OCI-LY7 (cell line): ENCODE results near the gene PLA2R1. TPM values are rescaled to one million over a fixed set of nuclear protein-coding genes. Genes with fewer than 3 reads are reported as not detected.

Source experiments
- BruUV-seq: library from RNA; stranded (reverse); fragments of 400-500 nt; replicated peaks from 2 replicates; lab custom pipeline; 2021; lab: Mats Ljungman, UMichigan
- CTCF ChIA-PET: fragments of 300-600 bp; sonication (Branson Sonifier 250); formaldehyde crosslinking; loops from one replicate; lab custom pipeline; 2022; ENCODE audit warnings: antibody characterized with exemption; ENCODE audit not compliant: unreplicated experiment; lab: Charles Lee
- POLR2A ChIA-PET: fragments of 300-600 bp; sonication (Branson Sonifier 250); formaldehyde crosslinking; loops from one replicate; lab custom pipeline; 2022; ENCODE audit warnings: antibody characterized with exemption; lab: Charles Lee
- DNase-seq: peaks from one replicate; pipeline ENCODE4 v3.0.0-alpha.2; 2015; ENCODE audit warnings: low spot score
- H2AFZ ChIP-seq: fragments of 200-600 bp; sonication (generic), shearing (Covaris generic); 2 replicates; pipeline ENCODE4 v1.6.1; 2014; ENCODE audit warnings: mild to moderate bottlenecking, antibody characterized with exemption, low read length, moderate library complexity
- H3K27ac ChIP-seq: fragments of 200-600 bp; sonication (generic); 2 replicates; pipeline ENCODE4 v1.5.1; 2014; ENCODE audit warnings: mixed run types, low read depth, mild to moderate bottlenecking, moderate library complexity, low read length, inconsistent platforms; ENCODE audit not compliant: poor library complexity, severe bottlenecking
- H3K36me3 ChIP-seq: fragments of 200-600 bp; sonication (generic); 2 replicates; pipeline ENCODE4 v1.6.1; 2014; ENCODE audit warnings: mild to moderate bottlenecking, antibody characterized with exemption, low read length, moderate library complexity, mixed read lengths; ENCODE audit not compliant: insufficient read depth
- H3K4me1 ChIP-seq: fragments of 200-600 bp; sonication (generic); 2 replicates; pipeline ENCODE4 v1.5.1; 2014; ENCODE audit warnings: mild to moderate bottlenecking, low read length; ENCODE audit not compliant: insufficient read depth, poor library complexity, severe bottlenecking
- H3K4me2 ChIP-seq: fragments of 200-600 bp; sonication (generic); 2 replicates; pipeline ENCODE4 v1.6.1; 2014; ENCODE audit warnings: mild to moderate bottlenecking, low read length
- H3K4me3 ChIP-seq: fragments of 200-600 bp; sonication (generic); 2 replicates; pipeline ENCODE4 v1.5.1; 2014; ENCODE audit warnings: mild to moderate bottlenecking, low read depth, low read length; ENCODE audit not compliant: poor library complexity, severe bottlenecking
- H3K79me2 ChIP-seq: fragments of 200-600 bp; sonication (generic); 2 replicates; pipeline ENCODE4 v1.6.1; 2016; ENCODE audit warnings: low read depth, mild to moderate bottlenecking, low read length, moderate library complexity, mixed read lengths; ENCODE audit not compliant: insufficient read depth
- H3K9me2 ChIP-seq: fragments of 200-600 bp; sonication (generic); 2 replicates; pipeline ENCODE4 v1.6.1; 2016; ENCODE audit warnings: mild to moderate bottlenecking, low read length, mixed read lengths; ENCODE audit not compliant: insufficient read depth
- H3K9me3 ChIP-seq: fragments of 200-600 bp; sonication (generic); 2 replicates; pipeline ENCODE4 v1.6.1; 2014; ENCODE audit warnings: mild to moderate bottlenecking, mixed run types, low read length, mixed read lengths
- H4K20me1 ChIP-seq: fragments of 200-600 bp; sonication (generic); 2 replicates; pipeline ENCODE4 v1.6.1; 2014; ENCODE audit warnings: mild to moderate bottlenecking, antibody characterized with exemption, low read length, moderate library complexity, mixed read lengths; ENCODE audit not compliant: insufficient read depth
- CTCF ChIP-seq: fragments of 200-600 bp; sonication (generic); conservative IDR thresholded peaks from 2 replicates; pipeline ENCODE4 v1.5.1; 2014; ENCODE audit warnings: mild to moderate bottlenecking, antibody characterized with exemption, low read length, moderate library complexity, mixed read lengths
- EZH2phosphoT487 ChIP-seq: fragments of 200-600 bp; sonication (generic); IDR thresholded peaks from 2 replicates; pipeline ENCODE4 v1.6.1; 2018; ENCODE audit warnings: low read depth, borderline replicate concordance, mild to moderate bottlenecking, mixed run types, antibody characterized with exemption, low read length, moderate library complexity, mixed read lengths
- intact Hi-C: fragments of 100-400 bp; cut with micrococcal nuclease; formaldehyde crosslinking; loops from one replicate; pipeline ENCODE4 v1.10.0; 2022; ENCODE audit not compliant: unreplicated experiment
- total RNA-seq, 2 experiments: library from RNA; depleted of rRNA in 1 of 2; stranded (reverse); fragments of >200 nt in 1 of 2; shearing (Covaris generic) in 1 of 2; gene quantifications; 2 replicates each; pipeline ENCODE4 v1.2.3, GENCODE V29; 2014 to 2022

PLA2R1 gene
- total RNA-seq, 2 experiments from 2014 or later = not detected

- intact Hi-C loops = no loop called here
- Histone ChIP-seq H3K4me3 (no peak overlapping the region), H3K9me3 (no peaks in the 10 kb centered on the region), H3K4me1 (no peaks in the 10 kb centered on the region), H4K20me1 (no peaks in the 10 kb centered on the region), H3K27ac (no peak overlapping the region), H3K4me2 (no peak overlapping the region; the same call in 1 of the 2 replicates), H3K36me3 (no peaks in the 10 kb centered on the region), H3K9me2 (no peaks in the 10 kb centered on the region), H2AFZ (no peak overlapping the region), H3K79me2 (no peaks in the 10 kb centered on the region)
- TF ChIP-seq CTCF (no peak), EZH2phosphoT487 (no peak)
- ChIA-PET CTCF (no interaction called here), POLR2A (interaction anchor here (0.7 kb wide), 1 partner anchor 914 kb away, joined by 3 read pairs; no protein-coding TSS in a partner anchor)
- no peak for DNase-seq
- BruUV-seq = no TSS peak
These were observed 159.7 kb downstream of the PLA2R1 start for GRCh38 chr2:159902722-159903121.

GRCh38 chr2:159900343-159900742 lies 162.1 kb downstream of the PLA2R1 start:
- CTCF ChIA-PET = no interaction called here
- Histone ChIP-seq H3K9me3 (no peaks in the 10 kb centered on the region), H3K79me2 (no peaks in the 10 kb centered on the region)

More at GRCh38 chr2:159900343-159900742, 162.1 kb downstream of the PLA2R1 start:
- BruUV-seq = no TSS peak
- H2AFZ ChIP-seq = no peak overlapping the region
- H3K36me3 ChIP-seq = no peaks in the 10 kb centered on the region
- no peaks in the 10 kb centered on the region for H4K20me1 ChIP-seq
- no peak overlapping the region for H3K4me2 ChIP-seq
- POLR2A ChIA-PET = interaction anchor here (0.6 to 0.7 kb wide), 2 partner anchors 9 to 839 kb away, joined by 4 read pairs; no protein-coding TSS in a partner anchor
- intact Hi-C loops = no loop called here
- TF ChIP-seq CTCF (no peak), EZH2phosphoT487 (no peak)
- no peak overlapping the region for H3K27ac ChIP-seq
- no peaks in the 10 kb centered on the region for H3K9me2 ChIP-seq
- no peaks in the 10 kb centered on the region for H3K4me1 ChIP-seq
- no peak for DNase-seq
- H3K4me3 ChIP-seq = no peak overlapping the region
